DOHH2 (cell line): ENCODE measurements around the gene PARL.

ENCODE experiments used
- EZH2phosphoT487 ChIP-seq: fragments of 200-600 bp; sonication (generic); IDR thresholded peaks from 2 replicates; pipeline ENCODE4 v1.6.1; 2017; ENCODE audit warnings: borderline replicate concordance, mild to moderate bottlenecking, antibody characterized with exemption, low read length, moderate library complexity, mixed read lengths
- TF ChIP-seq, protein P1 (sequence below): fragments of 200-600 bp; sonication (generic); IDR thresholded peaks from one replicate; pipeline ENCODE4 v1.5.1; 2014; ENCODE audit warnings: antibody characterized with exemption, mild to moderate bottlenecking, low read depth, low read length; ENCODE audit not compliant: poor library complexity, severe bottlenecking

DNA sequence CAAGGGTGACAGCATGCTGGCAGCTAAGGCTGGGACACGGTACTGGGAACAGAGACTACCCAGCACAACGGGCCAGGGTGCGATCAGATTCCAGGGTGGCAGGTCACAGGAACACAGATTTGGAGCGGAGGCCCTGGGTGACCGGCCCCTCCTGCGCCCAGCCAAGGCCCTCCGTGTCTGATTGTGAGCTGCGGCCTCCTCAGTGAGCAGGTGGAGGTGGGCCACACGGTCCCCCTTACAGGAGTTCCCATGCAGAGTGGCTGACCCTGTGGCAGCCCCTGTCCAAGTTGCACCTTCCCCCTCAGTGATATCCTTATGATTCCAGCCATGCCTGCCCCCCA, 28.9 kb upstream of the PARL start:
- TF ChIP-seq, protein P1, sequence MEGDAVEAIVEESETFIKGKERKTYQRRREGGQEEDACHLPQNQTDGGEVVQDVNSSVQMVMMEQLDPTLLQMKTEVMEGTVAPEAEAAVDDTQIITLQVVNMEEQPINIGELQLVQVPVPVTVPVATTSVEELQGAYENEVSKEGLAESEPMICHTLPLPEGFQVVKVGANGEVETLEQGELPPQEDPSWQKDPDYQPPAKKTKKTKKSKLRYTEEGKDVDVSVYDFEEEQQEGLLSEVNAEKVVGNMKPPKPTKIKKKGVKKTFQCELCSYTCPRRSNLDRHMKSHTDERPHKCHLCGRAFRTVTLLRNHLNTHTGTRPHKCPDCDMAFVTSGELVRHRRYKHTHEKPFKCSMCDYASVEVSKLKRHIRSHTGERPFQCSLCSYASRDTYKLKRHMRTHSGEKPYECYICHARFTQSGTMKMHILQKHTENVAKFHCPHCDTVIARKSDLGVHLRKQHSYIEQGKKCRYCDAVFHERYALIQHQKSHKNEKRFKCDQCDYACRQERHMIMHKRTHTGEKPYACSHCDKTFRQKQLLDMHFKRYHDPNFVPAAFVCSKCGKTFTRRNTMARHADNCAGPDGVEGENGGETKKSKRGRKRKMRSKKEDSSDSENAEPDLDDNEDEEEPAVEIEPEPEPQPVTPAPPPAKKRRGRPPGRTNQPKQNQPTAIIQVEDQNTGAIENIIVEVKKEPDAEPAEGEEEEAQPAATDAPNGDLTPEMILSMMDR = no peak
- TF ChIP-seq EZH2phosphoT487 = no peak
